T47D (cell line): ENCODE data around the gene GSTM2.

ENCODE experiments used
- DNase-seq, 2 experiments: peaks; one replicate each; pipeline versions ENCODE4 v3.0.0 to v3.0.0-alpha.2; 2011 to 2012; ENCODE audit warnings: low read depth in 1 of 2, low spot score in 1 of 2
- JUND ChIP-seq: IDR thresholded peaks from 2 replicates; pipeline ENCODE4 v1.6.1; 2012; ENCODE audit warnings: low read depth
- in situ Hi-C: cut with HindIII; loops from 2 replicates; pipeline ENCODE4 v1.10.0; 2016; ENCODE audit warnings: low sequenced_read_pairs, low pct_unique_long_range_greater_than_20kb

Gene GSTM2

DNA sequence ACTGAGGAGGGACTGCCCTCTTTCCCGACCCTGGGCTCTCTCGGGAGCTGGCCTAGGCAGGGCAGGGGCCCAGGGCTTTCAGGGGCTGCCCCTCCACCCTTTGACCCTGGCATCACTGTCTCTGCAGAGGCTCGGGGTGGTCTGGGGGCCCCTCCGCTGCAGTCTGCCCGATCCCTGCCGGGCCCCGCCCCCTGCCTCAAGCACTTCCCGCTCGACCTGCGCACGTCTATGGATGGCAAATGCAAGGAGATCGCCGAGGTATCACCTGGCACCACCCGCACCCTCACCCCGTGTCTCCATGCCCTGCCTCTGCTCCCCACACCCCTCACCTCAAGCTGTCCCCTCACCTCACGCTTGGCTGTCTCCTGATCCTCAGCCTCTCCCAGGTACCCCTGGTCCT is 42.7 kb upstream of the GSTM2 start:
- in situ Hi-C loops: no loop called here
- no peak for DNase-seq

DNA sequence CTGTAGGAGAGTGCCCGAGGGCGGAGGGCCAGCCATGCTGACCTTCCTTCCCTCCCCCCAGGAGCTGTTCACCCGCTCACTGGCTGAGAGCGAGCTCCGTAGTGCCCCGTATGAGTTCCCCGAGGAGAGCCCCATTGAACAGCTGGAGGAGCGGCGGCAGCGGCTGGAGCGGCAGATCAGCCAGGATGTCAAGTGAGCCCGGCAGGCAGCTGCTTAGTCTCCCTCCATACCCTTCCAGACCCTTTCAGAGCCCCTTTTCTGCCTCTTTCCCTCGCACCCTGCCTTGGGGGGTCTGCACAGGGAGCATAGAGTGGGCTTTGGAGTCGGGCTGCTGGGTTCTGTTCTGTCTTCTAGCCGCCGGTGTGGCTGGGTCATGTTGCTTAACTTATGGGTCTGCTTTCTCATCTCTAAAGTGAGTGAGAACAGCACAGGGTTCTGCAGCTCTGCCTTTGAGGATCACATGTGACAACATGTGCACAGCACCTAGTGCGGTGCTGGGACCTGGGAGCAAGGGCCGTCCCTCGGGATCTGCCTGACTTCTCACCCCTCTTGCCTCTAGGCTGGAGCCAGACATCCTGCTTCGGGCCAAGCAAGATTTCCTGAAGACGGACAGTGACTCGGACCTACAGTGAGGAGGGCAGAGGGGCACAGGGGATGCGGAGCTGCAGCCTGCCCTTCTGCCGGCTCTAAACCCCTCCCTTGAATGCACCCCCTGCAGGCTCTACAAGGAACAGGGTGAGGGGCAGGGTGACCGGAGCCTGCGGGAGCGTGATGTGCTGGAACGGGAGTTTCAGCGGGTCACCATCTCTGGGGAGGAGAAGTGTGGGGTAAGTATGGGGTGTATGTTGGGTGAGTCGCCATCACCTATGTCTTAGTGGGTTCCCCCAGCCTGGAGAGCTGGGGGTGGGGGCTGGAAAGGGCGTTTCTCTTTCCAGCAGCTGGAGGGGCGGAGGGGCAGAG is 42.0 kb upstream of the GSTM2 start:
- no peak for TF ChIP-seq JUND
- no peak for DNase-seq
- in situ Hi-C loops: no loop called here

More for the DNA sequence above, 42.7 kb upstream of the GSTM2 start:
- TF ChIP-seq JUND: no peak

DNA sequence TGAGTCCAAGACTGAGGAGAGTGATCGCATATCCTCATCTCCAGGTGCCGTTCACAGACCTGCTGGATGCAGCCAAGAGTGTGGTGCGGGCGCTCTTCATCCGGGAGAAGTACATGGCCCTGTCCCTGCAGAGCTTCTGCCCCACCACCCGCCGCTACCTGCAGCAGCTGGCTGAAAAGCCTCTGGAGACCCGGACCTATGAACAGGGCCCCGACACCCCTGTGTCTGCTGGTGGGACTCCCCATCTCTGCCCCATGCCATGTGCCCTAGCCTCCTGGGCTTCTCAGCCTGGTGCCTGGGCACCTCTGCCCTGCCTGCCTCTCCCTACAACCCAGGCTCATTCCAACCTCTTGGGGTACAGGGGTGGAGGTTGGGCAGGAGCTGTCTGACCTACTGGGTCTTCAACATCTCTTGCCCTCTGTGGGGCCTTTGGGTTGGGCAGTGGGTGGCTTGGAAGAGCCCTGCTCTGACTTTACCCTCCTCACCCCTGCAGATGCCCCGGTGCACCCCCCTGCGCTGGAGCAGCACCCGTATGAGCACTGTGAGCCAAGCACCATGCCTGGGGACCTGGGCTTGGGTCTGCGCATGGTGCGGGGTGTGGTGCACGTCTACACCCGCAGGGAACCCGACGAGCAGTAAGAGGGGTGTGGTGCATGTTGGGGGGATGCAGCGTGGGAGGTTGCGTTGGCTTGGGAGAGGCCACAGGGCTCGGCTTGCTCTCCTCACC is 41.0 kb upstream of the GSTM2 start:
- in situ Hi-C loops: no loop called here
- no peak for TF ChIP-seq JUND
- DNase-seq: no peak

DNA sequence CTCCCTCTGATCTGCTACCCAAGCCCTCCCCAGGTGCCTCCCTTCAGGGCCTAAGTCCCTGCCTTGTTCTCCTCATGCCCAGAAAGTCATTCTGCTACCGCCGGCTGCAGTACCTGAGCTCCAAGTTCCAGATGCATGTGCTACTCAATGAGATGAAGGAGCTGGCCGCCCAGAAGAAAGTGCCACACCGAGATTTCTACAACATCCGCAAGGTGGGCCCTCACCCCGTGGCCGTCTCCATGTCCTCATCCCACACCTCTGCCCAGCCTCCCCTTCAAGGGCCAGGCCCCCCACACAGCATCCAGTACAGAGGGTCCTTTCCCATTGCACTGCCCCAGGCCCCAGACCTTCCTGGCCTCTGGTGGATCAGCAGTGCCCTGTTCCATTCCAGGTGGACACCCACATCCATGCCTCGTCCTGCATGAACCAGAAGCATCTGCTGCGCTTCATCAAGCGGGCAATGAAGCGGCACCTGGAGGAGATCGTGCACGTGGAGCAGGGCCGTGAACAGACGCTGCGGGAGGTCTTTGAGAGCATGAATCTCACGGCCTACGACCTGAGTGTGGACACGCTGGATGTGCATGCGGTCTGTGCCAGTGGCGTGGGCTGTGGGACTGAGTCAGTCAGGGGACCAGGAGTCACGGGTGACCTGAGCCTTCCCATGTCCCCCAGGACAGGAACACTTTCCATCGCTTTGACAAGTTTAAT is 40.0 kb upstream of the GSTM2 start:
- DNase-seq: no peak
- in situ Hi-C loops: no loop called here
- no peak for TF ChIP-seq JUND

DNA sequence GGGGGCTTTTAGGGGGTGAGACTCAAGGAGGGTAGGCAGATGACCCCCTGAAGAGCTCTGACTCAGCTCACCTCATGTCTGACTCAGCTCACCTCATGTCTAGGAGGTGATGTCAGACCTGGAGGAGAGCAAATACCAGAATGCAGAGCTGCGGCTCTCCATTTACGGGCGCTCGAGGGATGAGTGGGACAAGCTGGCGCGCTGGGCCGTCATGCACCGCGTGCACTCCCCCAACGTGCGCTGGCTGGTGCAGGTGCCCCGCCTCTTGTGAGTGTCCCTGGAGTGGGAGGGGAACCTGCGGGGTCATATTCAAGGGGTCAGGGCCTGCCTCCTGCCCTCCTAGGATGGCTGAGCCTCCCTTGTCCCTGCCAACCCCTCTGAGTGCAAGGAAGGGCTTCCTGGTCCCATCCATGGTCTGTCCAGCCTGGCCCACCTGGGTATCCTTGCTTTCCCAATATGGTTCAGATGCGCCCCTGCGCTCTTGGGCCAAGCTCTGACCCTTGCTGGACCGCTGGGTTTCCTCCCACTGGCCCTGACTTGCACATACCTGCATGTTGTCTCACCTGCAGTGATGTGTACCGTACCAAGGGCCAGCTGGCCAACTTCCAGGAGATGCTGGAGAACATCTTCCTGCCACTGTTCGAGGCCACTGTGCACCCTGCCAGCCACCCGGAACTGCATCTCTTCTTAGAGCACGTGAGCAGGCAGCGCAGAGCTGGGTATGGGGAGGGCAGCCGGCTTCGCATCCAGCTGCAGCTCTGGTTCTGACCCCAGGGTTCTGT is 39.1 kb upstream of the GSTM2 start:
- DNase-seq: no peak
- in situ Hi-C loops: no loop called here
- TF ChIP-seq JUND: no peak

DNA sequence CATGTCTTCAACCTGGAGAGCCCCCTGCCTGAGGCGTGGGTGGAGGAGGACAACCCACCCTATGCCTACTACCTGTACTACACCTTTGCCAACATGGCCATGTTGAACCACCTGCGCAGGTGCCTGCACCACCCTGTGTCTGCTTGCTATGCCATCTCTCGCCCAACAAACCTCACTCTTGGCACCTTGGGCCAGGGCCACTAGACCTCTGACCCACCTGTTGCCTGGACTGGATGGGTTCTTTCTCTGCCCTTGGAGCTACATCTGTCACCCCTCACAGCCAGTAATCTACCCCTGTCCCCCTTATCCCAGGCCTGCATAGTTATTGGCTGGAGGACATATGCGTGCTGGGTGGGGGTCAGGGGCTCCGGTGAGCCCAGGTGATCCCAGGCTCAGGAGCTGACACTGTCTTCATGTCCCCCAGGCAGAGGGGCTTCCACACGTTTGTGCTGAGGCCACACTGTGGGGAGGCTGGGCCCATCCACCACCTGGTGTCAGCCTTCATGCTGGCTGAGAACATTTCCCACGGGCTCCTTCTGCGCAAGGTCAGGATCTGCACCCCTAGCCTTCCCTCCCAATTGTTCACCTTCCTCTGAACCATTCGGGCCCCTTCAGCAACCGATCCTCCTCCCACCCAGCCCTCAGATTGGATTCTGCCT is 38.4 kb upstream of the GSTM2 start:
- TF ChIP-seq JUND: no peak
- in situ Hi-C loops: no loop called here
- no peak for DNase-seq

DNA sequence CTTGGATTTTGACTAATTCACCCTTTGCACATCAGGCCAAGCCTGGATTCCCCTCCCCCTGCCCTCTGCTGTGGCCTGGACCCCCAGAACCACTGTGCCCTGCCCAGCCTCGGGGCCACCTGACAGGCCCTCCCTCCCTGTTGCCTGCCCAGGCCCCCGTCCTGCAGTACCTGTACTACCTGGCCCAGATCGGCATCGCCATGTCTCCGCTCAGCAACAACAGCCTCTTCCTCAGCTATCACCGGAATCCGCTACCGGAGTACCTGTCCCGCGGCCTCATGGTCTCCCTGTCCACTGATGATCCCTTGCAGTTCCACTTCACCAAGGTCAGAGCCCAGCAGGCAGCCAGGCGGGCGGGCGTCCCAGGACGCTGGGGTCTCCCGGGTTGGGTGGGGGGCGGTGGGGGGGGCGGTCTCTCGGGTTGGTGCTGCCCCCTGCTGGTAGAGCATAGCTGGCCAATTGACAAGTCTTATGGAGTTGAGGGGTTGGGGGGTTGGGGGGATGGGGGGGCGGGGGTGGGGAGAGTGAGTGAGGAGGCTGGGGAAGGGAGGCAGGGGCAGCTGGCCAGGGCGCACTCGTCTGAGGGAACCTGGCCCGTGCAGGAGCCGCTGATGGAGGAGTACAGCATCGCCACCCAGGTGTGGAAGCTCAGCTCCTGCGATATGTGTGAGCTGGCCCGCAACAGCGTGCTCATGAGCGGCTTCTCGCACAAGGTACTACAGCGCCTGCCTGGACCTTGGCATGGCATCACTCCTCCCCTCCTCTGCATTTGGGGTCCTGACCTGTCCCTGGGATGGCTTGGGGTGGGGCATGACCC is 37.6 kb upstream of the GSTM2 start:
- TF ChIP-seq JUND: no peak
- no peak for DNase-seq
- in situ Hi-C loops: no loop called here

DNA sequence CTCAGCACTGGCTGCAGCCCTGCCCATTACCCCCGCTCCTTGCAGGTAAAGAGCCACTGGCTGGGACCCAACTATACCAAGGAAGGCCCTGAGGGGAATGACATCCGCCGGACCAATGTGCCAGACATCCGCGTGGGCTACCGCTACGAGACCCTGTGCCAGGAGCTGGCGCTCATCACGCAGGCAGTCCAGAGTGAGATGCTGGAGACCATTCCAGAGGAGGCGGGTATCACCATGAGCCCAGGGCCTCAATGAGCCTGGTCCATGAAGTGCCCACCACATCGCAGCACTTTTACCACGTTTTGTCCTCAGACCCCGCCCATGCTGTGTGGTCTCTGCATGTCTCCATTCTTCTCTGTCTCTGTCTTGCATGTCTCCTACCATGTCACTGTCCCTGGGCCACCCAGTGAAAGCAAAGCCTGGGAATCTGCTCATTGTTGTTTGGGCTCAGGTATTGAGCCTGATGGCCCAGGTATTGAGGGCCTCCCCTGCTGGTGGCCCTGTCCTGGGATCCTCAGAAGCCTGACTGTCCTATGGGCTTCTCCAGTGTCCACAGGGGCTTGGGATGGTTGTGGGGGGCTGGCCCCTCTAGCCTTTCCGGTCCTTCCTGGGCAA is 36.9 kb upstream of the GSTM2 start:
- in situ Hi-C loops: no loop called here
- DNase-seq: no peak
- TF ChIP-seq JUND: no peak

DNA sequence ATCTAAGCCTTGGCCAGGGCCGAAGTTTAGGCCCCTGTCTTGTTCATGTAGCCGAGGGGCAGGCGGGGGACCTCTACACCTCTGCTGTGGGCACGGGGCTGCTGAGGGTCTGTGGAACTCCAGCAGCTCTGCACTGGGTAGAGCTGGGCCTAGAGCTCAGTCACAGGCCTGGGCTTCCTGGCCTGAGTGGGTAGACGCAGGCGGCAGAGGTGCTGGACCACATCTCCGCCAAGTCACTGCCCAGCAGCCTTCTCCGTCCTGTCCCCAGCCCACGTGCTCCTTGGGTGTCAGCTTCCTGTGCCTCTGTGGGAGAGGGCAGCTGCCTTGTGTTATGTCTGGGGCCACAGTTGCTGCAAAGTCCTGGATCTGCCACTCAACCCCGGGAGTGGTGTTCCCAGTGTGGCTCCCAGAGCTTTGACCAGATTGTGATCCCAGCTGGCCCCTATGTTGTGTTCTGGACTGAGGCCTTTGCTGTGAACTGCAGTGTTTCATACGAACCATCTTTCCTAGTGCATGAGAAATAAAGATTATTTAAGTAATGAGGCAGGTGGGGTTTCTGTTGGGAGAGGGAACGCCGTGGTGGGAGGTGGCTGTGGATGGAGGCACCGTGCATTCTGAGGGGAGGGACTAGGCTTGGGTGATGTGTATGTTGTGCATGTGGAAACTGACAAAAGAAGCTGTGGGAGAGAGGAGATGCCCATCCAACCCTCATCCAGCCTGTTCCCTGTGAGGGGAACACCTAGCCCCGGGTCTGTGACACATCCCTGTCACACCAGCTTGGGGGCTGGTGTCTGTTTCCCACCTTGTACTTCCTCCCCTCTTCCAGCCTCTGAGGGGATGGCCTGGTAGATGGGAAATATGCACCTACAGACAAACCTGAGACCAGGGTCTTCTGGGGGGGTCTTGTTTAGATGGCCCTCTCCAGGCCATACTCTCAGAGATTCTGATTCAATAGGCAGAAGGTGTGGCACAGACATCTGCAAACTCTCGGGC is 36.0 kb upstream of the GSTM2 start:
- TF ChIP-seq JUND: no peak
- no peak for DNase-seq
- in situ Hi-C loops: no loop called here
